ENCODE data around the gene MCUB.
"Not testable (repeated sequence)": the region's sequence is repeated elsewhere in the genome, so short reads cannot be mapped to it uniquely, and the experiment has no call there.

The MCUB gene

GRCh38 chr4:109574443-109574850, 14.4 kb downstream of the MCUB start:
- no peak for DNase-seq (ENCODE audit: extremely low read depth, insufficient read length)
- H3K4me3 ChIP-seq (replicated peaks; ENCODE audit: low read depth, low read length), result no peak overlapping the region
- H3K27me3 ChIP-seq (replicated peaks; ENCODE audit: control insufficient read depth, insufficient read depth, low read length), result no peaks in the 10 kb centered on the region
- H3K36me3 ChIP-seq (ENCODE audit: control insufficient read depth, insufficient read depth, low read length), result no peaks in the 10 kb centered on the region
- peak; percentile 36 for TF ChIP-seq CTCF (IDR thresholded peaks at IDR 0.05; ENCODE audit: insufficient read depth, low read length, poor library complexity, severe bottlenecking)

DNA sequence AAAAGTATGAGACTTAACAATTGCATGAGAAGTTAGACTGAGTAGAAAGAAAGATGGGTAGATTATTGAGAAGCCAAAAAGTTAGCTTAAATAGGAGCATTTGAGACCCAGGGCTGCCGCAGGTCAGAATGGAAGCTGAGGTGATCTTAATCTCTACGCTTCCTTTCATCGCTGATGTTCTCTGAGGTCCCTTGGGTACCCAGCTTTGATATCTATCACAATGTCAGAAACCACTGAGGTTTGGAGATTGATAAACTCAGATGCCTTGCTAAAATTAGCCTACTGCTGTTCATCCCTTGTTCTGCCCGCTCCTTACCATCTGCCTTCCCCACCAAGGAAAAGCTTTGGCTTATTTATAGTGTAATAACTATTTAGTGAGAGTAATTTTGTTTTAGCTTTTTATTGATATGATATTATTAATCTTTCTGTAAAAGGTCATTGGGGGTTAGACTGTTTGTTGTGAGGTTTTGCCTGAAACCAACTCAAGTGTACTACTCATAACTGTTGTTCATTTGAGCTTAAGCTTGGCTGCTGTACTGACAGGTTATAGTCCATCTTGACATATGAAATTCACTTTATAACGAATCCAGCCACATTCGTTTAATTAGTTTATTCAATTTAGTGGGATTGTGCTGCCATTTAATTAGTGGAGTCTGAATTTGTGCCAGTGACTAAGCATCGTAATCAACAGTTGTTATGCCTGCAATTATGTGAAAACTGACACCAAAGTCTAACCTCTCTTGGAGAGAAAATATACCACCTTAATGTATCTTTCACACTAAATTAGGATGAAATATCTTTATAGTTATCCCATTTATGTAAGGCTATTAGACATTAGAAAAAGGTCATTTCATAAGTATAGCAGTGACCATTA, 15.1 kb downstream of the MCUB start:
- H3K4me3 ChIP-seq (replicated peaks; ENCODE audit: low read depth, low read length), result no peak overlapping the region
- TF ChIP-seq CTCF (IDR thresholded peaks at IDR 0.05; ENCODE audit: insufficient read depth, low read length, poor library complexity, severe bottlenecking), result no peak
- no peak for DNase-seq (ENCODE audit: extremely low read depth, insufficient read length)
- H3K36me3 ChIP-seq (ENCODE audit: control insufficient read depth, insufficient read depth, low read length), result no peaks in the 10 kb centered on the region
- no peaks in the 10 kb centered on the region for H3K27me3 ChIP-seq (replicated peaks; ENCODE audit: control insufficient read depth, insufficient read depth, low read length)

GRCh38 chr4:109576462-109576861, 16.4 kb downstream of the MCUB start:
- DNase-seq (ENCODE audit: extremely low read depth, insufficient read length), result no peak
- Histone ChIP-seq H3K36me3 (ENCODE audit: control insufficient read depth, insufficient read depth, low read length) (no peaks in the 10 kb centered on the region), H3K4me3 (replicated peaks; ENCODE audit: low read depth, low read length) (no peak overlapping the region), H3K27me3 (replicated peaks; ENCODE audit: control insufficient read depth, insufficient read depth, low read length) (no peaks in the 10 kb centered on the region)
- TF ChIP-seq CTCF (IDR thresholded peaks at IDR 0.05; ENCODE audit: insufficient read depth, low read length, poor library complexity, severe bottlenecking), result no peak

DNA sequence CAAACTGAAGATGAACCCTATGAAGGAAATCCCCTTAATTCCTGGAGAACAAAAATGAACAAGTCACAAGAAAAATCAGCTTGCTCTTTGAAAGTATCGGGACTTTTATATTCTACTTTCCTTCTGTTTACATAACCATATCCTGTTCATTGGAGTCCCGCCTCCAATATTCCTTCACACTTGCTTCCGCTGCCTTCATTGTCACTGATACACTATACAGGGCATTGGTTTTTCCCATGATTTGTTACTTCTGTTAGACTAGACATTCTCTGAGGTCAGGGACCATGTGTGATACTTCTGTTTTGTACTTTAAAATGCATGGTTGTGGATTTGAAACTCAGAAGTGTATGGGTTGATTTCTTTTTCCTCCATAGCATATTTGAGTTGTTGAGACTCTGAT, 18.8 kb downstream of the MCUB start:
- H3K27me3 ChIP-seq (replicated peaks; ENCODE audit: control insufficient read depth, insufficient read depth, low read length), result no peaks in the 10 kb centered on the region
- H3K4me3 ChIP-seq (replicated peaks; ENCODE audit: low read depth, low read length), result no peak overlapping the region
- TF ChIP-seq CTCF (IDR thresholded peaks at IDR 0.05; ENCODE audit: insufficient read depth, low read length, poor library complexity, severe bottlenecking), result no peak
- H3K36me3 ChIP-seq (ENCODE audit: control insufficient read depth, insufficient read depth, low read length), result no peaks in the 10 kb centered on the region
- DNase-seq (ENCODE audit: extremely low read depth, insufficient read length), result no peak

- not testable (repeated sequence) for H3K4me3 ChIP-seq (replicated peaks; ENCODE audit: low read depth, low read length); H3K36me3 ChIP-seq (ENCODE audit: control insufficient read depth, insufficient read depth, low read length); H3K27me3 ChIP-seq (replicated peaks; ENCODE audit: control insufficient read depth, insufficient read depth, low read length); DNase-seq (ENCODE audit: extremely low read depth, insufficient read length)
These were observed 20.0 kb downstream of the MCUB start for GRCh38 chr4:109579997-109580396.

GRCh38 chr4:109588176-109588575, 28.1 kb downstream of the MCUB start:
- TF ChIP-seq CTCF (IDR thresholded peaks at IDR 0.05; ENCODE audit: insufficient read depth, low read length, poor library complexity, severe bottlenecking), result no peak
- no peaks in the 10 kb centered on the region for H3K27me3 ChIP-seq (replicated peaks; ENCODE audit: control insufficient read depth, insufficient read depth, low read length)
- H3K36me3 ChIP-seq (ENCODE audit: control insufficient read depth, insufficient read depth, low read length), result no peaks in the 10 kb centered on the region
- no peak overlapping the region for H3K4me3 ChIP-seq (replicated peaks; ENCODE audit: low read depth, low read length)
- peak; percentile 34 for DNase-seq (ENCODE audit: extremely low read depth, insufficient read length)
